GM19035 (cell line): ENCODE measurements around the gene PRTN3.
"Not testable (repeated sequence)": the region's sequence is repeated elsewhere in the genome, so short reads cannot be mapped to it uniquely, and the experiment has no call there.

Experiments
- ATAC-seq: cut with Tn5 transposase; IDR thresholded peaks from one replicate; pipeline ENCODE4 v1.9.1; 2021; ENCODE audit not compliant: unreplicated experiment

The PRTN3 gene

DNA sequence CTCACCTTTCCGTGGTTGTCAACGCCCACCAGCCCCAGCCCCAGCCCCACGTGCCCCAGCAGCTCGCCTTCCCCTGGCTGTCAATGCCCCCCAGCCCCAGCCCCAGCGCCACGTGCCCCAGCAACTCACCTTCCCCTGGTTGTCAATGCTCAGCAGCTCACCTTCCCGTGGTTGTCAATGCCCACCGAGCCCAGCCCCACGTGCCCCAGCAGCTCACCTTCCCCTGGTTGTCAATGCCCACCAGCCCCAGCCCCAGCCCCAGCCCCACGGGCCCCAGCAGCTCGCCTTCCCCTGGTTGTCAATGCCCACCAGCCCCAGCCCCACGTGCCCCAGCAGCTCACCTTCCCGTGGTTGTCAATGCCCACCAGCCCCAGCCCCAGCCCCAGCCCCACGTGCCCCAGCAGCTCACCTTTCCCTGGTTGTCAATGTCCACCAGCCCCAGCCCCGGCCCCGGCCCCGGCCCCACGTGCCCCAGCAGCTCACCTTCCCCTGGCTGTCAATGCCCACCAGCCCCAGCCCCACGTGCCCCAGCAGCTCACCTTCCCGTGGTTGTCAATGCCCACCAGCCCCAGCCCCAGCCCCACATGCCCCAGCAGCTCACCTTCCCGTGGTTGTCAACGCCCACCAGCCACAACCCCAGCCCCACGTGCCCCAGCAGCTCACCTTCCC is 37.3 kb downstream of the PRTN3 start:
- ATAC-seq = not testable (repeated sequence)

DNA sequence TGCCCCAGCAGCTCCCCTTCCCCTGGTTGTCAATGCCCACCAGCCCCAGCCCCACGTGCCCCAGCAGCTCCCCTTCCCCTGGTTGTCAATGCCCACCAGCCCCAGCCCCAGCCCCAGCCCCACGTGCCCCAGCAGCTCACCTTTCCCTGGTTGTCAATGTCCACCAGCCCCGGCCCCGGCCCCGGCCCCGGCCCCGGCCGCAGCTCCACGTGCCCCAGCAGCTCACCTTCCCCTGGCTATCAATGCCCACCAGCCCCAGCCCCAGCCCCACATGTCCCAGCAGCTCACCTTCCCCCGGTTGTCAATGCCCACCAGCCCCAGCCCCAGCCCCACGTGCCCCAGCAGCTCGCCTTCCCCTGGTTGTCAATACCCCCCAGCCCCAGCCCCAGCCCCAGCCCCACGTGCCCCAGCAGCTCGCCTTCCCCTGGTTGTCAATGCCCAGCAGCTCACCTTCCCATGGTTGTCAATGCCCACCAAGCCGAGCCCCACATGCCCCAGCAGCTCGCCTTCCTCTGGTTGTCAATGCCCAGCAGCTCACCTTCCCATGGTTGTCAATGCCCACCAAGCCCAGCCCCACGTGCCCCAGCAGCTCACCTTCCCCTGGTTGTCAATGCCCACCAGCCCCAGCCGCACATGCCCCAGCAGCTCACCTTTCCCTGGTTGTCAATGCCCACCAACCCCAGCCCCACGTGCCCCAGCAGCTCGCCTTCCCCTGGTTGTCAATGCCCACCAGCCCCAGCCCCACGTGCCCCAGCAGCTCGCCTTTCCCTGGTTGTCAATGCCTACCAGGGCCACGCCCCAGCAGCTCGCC is 38.2 kb downstream of the PRTN3 start:
- not testable (repeated sequence) for ATAC-seq

DNA sequence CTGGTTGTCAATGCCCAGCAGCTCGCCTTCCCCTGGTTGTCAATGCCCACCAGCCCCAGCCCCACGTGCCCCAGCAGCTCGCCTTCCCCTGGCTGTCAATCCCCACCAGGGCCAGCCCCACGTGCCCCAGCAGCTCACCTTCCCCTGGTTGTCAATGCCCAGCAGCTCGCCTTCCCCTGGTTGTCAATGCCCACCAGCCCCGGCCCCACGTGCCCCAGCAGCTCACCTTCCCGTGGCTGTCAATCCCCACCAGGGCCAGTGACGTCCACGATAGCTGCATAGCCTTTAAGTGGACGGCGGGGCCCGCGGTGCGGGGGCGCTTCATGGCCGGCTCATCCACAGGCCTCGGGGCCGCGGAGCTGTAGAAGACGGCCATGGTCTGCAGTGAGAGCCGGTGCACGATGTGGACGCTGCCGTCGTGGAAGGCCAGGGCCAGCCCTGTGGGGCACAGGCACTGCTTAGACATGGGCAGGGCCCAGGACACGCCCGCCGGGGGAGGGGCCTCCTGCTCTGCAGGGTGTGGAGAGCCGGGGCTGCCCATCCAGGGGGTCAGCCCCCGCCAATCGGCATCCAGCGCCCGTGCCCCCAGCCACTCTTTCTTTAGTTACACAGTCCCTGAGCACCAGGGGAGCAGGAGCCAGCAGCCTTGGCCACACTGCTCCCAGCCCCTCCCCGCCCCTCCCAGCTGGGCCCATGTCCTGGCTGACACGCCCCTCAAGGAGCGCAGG is 39.1 kb downstream of the PRTN3 start:
- no peak for ATAC-seq

DNA sequence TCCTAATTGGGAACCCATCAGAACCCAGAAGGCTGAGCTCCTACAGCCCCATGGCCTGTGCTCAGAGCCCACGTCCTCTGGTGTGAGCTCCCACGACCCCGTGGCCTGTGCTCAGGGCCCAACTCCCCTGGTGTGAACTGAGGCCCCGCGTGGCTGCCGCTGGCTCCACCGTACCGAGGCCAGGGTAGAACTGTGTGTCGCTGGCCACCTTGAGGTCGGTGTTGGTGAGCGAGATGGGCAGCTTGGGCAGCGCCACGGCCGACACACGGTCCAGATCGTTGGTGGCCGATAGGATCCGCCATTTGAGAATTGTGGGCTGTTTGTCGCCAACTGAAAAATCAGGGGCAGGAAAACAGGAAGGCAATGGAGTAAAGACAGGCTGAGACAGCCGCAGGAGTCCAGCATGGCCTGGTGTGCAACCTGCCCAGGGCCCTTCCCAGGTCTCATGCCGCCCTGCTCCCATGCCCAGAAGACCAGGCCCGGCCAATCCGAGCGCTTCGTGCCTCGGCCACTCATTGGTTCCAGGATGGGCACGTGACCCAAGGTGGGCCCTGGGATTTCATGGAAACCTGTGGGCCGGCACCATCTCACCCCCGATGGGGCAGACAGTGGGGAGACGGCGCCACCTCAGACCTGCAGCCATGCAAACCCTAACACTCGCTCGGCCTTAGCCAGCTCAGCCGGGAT is 40.7 kb downstream of the PRTN3 start:
- ATAC-seq = no peak

GRCh38 chr19:882871-883497 is 42.2 kb downstream of the PRTN3 start:
- ATAC-seq = no peak

- no peak for ATAC-seq
Measured at GRCh38 chr19:883661-884211, 42.9 kb downstream of the PRTN3 start.

GRCh38 chr19:884420-885211 is 43.8 kb downstream of the PRTN3 start:
- ATAC-seq = no peak

DNA sequence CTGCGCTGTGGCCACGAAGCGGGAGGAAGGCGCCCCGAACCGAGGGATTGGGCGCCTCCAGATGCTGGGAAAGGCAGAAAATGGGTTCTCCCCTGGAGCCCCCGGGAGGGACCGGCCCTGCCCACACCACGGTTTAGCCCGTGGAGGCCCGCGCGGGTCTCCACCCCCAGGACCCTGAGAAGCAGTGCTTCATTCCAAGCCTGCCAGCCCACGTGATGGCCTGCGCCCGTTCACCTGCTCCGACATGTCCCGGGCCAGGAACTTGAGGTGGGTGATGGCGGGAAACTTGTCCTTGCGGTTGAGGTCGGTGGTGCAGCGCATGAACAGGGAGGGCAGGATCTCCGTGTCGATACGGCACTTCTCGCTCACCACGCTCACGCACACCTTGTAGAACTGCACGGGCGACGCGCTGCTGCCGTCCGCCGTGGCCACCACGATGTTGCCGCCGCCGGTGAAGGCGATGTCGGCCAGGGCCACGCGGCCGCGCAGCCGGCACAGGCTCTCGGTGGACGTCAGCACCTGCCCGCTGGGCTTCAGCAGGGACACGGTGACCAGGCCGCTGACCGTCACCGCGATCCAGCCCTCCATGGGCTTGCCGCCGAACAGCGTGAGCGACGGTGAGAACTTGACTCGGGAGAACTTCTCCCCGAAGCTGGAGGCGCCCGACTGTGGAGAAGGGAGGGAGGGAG is 44.9 kb downstream of the PRTN3 start:
- ATAC-seq = no peak

DNA sequence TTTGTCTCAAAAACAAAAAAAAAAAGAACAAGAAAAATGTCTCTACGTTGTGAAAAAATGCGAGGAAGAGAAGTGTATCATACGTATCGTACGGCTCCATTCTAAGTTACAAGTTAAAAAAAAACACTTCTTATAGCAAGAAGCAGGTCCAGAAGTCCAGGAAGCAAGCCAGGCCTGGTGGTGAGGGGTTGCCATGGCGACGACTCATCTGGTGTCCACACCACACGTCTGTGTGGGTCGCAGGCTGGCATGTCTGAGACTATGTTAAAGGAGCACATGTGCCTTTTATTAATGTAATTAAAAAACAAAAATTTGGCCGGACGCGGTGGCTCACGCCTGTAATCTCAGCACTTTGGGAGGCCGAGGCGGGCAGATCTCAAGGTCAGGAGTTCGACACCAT is 46.3 kb downstream of the PRTN3 start:
- no peak for ATAC-seq

DNA sequence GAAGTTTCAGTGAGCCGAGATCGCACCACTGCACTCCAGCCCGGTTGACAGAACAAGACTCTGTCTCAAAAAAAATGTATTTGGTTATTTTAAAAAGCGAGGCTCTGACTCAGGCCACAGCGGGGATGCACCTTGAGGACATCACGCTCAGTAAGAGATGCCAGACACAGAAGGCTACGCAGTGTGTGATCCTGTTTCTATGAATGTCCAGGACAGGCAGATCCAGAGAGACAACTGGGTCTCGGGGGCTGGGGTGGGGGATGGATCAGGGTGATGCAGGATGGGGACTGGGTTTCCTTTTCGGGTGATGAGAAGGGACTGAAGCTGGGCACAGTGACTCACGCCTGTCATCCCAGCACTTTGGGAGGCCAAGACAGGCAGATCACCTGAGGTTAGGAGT is 46.8 kb downstream of the PRTN3 start:
- no peak for ATAC-seq

DNA sequence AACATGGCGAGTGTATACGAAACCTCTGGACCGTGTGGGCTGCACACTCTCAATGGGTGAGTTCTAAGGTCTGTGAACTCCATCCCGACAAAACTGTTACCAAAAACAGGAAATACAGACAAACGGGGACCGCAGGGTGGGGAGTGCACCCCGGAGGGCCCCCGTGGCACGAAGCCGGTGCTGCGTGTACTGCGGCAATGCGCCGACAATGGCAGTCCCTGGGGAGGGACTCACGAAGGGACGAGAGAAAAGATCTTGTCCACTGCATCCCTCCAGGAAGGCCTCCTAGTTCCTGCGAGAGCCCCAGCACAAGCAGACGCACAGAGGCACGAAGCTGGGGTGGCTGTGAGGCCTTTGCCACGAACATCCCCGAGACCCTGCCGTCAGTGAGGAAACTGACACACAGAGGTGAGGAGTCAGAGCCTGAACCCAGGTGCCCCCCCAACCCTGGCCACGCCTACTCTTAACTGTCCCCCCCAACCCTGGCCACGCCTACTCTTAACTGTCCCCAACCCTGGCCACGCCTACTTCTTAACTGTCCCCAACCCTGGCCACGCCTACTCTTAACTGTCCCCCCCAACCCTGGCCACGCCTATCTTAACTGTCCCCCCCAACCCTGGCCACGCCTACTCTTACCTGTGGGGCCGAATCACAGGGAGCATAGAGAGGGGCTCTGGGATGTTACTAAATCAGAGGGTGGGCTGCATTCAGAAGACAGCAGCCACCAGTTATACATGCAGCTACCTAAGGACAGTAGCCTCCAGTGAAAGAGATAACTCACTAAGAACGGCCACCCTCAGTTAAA is 48.0 kb downstream of the PRTN3 start:
- no peak for ATAC-seq

- no peak for ATAC-seq
Measured at GRCh38 chr19:889662-890295, 49.0 kb downstream of the PRTN3 start.

- no peak for ATAC-seq
Measured at GRCh38 chr19:890831-891230, 50.0 kb downstream of the PRTN3 start.

DNA sequence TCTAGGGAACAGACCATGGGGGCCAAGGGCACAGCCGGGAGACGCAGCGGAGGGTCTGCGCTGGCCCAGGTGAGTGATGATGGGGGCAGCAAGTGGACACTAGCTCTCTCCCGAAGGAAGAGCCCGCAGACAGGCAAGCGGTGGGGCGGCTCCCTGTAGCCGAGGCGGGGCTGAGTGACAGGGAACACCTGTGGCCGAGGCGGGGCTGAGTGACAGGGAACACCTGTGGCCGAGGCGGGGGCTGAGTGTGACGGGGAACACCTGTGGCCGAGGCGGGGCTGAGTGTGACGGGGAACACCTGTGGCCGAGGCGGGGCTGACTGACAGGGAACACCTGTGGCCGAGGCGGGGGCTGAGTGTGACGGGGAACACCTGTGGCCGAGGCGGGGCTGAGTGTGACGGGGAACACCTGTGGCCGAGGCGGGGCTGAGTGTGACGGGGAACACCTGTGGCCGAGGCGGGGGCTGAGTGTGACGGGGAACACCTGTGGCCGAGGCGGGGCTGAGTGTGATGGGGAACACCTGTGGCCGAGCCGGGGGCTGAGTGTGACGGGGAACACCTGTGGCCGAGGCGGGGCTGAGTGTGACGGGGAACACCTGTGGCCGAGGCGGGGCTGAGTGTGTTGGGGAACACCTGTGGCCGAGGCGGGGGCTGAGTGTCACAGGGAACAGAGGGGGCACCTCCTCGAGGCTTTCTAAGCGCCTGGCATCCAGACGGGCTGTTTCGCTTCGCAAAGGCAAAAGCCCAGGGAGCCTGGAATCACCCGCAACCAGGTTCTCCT is 50.8 kb downstream of the PRTN3 start:
- not testable (repeated sequence) for ATAC-seq

- no peak for ATAC-seq
Measured at GRCh38 chr19:892243-892893, 51.6 kb downstream of the PRTN3 start.

DNA sequence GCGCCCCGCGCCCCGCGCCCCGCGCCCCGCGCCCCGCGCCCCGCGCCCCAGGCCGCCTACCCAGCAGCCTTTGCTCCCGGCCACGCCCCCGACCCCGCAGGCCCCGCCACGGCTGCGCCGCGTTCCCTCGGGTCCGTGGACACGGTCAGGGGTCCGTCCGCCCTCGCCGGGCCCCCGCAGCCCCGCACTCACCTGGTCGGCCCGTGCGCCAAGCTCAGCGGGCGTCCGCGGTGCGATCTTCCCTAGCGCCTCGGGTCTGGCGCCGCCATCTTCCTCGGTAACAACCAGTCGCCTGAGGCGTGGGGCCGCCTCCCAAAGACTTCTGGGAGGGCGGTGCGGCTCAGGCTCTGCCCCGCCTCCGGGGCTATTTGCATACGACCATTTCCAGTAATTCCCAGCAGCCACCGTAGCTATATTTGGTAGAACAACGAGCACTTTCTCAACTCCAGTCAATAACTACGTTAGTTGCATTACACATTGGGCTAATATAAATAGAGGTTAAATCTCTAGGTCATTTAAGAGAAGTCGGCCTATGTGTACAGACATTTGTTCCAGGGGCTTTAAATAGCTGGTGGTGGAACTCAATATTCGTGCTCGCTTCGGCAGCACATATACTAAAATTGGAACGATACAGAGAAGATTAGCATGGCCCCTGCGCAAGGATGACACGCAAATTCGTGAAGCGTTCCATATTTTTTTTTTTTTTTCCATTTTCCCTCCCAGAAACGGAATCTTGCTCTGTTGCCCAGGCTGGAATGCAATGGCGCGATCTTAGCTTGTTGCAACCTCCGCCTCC is 52.3 kb downstream of the PRTN3 start, which contains the start of the genes MED16 and RNU6-9:
Gene MED16 (minus strand): TSS at position 294 of the 796 bp plus-strand sequence. CDS start 2,056 bp downstream, outside the sequence.
Gene RNU6-9 (plus strand): TSS at position 591 of the 796 bp plus-strand sequence.
- peak; percentile 86 for ATAC-seq
